Uterus (tissue), 2 donors: ENCODE results near the gene PAFAH2.

ENCODE experiments used
- POLR2A ChIP-seq, 2 donors: fragments of 450-650 bp; IDR thresholded peaks; one replicate each; pipeline ENCODE4 v1.6.1; 2016; ENCODE audit warnings: antibody characterized with exemption in 2 of 2, mild to moderate bottlenecking in 1 of 2, moderate library complexity in 1 of 2
- TF ChIP-seq, protein P1 (sequence below), 4 experiments: fragments of 200-600 bp in 2 of 4; fragments of 450-650 bp in 2 of 4; sonication (generic) in 2 of 4; IDR thresholded peaks; one replicate each; pipeline ENCODE4 v1.5.1; 2016 to 2019; ENCODE audit warnings: antibody characterized with exemption in 4 of 4, mild to moderate bottlenecking in 2 of 4, moderate library complexity in 1 of 4

DNA sequence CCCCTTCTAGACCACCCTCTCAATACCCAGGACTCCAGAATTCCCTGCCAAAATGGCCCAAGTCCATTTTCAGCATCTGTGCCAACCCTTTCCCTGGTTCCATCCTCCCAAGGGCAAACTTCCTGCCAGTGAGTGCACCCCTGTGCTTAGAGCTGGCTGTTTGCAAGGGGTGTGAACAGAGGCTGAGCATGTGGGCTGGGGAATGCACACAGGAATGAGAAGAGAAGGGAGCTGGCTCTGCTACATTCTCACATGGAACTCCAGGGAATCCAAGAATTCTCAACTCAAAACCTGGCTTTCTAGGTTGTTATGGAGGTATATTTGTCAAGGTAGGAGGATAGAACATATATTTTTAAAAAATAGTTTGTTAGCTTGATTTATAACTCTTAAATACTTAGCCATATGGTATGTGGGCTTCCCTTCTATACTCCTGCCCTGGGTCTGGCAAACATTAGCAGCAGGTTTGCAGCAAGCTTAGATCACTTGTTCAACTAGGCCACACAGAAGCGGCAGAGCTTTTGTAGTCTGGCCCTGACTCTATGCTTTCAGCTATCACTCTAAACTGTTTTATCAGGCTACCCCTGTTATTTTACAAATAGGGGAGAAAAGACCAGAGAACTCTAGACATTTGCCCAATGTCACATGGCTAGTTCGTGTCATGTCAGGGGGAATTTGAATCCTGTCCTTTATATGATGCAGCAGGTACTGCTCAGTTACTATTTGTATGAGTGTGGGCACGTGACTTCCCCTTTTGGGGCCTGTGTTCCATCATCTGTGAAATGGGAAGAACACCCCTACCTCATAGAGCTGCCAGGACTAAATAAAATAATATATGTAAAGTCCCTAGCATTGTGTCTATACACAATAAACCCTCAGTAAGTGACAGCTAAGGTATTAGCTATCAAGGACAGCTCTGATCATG lies 83.5 kb downstream of the PAFAH2 start:
- TF ChIP-seq, protein P1, sequence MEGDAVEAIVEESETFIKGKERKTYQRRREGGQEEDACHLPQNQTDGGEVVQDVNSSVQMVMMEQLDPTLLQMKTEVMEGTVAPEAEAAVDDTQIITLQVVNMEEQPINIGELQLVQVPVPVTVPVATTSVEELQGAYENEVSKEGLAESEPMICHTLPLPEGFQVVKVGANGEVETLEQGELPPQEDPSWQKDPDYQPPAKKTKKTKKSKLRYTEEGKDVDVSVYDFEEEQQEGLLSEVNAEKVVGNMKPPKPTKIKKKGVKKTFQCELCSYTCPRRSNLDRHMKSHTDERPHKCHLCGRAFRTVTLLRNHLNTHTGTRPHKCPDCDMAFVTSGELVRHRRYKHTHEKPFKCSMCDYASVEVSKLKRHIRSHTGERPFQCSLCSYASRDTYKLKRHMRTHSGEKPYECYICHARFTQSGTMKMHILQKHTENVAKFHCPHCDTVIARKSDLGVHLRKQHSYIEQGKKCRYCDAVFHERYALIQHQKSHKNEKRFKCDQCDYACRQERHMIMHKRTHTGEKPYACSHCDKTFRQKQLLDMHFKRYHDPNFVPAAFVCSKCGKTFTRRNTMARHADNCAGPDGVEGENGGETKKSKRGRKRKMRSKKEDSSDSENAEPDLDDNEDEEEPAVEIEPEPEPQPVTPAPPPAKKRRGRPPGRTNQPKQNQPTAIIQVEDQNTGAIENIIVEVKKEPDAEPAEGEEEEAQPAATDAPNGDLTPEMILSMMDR (IDR thresholded peaks at IDR 0.05): no peak
- TF ChIP-seq POLR2A (IDR thresholded peaks at IDR 0.05): no peak
